CD14-positive monocyte (primary cell): ENCODE measurements around the gene CTSD. TPM values are rescaled to one million over a fixed set of nuclear protein-coding genes. Genes with fewer than 3 reads are reported as not detected.
A peak's percentile ranks its signal among the peaks of the same experiment; 100 is the strongest.

Source experiments
- DNase-seq, 3 donors: peaks; one replicate each; pipeline ENCODE4 v3.0.0-alpha.2; 2011 to 2022
- H2AFZ ChIP-seq: 2 replicates; pipeline ENCODE4 v1.6.0; 2012; ENCODE audit warnings: mild to moderate bottlenecking, low read depth, low read length, inconsistent platforms; ENCODE audit not compliant: insufficient read depth, poor library complexity, severe bottlenecking
- H3K27ac ChIP-seq, 2 donors: 1 replicate in 1 of 2; 2 replicates in 1 of 2; pipeline ENCODE4 v1.5.1; 2012 to 2013; ENCODE audit warnings: low read length in 2 of 2, control low read depth in 1 of 2, inconsistent platforms in 1 of 2, low read depth in 1 of 2, mild to moderate bottlenecking in 1 of 2
- H3K27me3 ChIP-seq, 2 donors: one replicate each; pipeline versions ENCODE4 v1.6.0 to v1.6.1; 2011 to 2013; ENCODE audit warnings: low read length in 2 of 2; ENCODE audit not compliant: control insufficient read depth in 2 of 2, insufficient read depth in 2 of 2
- H3K36me3 ChIP-seq, 2 donors: replicated peaks in 1 of 2; 1 replicate in 1 of 2; 2 replicates in 1 of 2; pipeline versions ENCODE4 v1.5.1 to v1.6.1; 2012 to 2013; ENCODE audit warnings: low read length in 2 of 2, control low read depth in 1 of 2, inconsistent platforms in 1 of 2, mild to moderate bottlenecking in 1 of 2; ENCODE audit not compliant: insufficient read depth in 2 of 2, control insufficient read depth in 1 of 2
- H3K4me1 ChIP-seq, 2 donors: 1 replicate in 1 of 2; 2 replicates in 1 of 2; pipeline versions ENCODE4 v1.5.1 to v1.6.1; 2012 to 2013; ENCODE audit warnings: low read length in 2 of 2, control low read depth in 1 of 2, inconsistent platforms in 1 of 2, mild to moderate bottlenecking in 1 of 2, moderate library complexity in 1 of 2; ENCODE audit not compliant: insufficient read depth in 2 of 2, control insufficient read depth in 1 of 2
- H3K4me2 ChIP-seq: replicated peaks from 2 replicates; pipeline ENCODE3; 2012; ENCODE audit warnings: low read length, moderate library complexity, mild to moderate bottlenecking; ENCODE audit not compliant: poor library complexity, severe bottlenecking; ENCODE audit errors: extremely low read depth
- H3K4me3 ChIP-seq, 3 experiments: fragments of 200-600 bp in 1 of 3; sonication (generic) in 1 of 3; replicated peaks in 1 of 3; 1 replicate in 2 of 3; 2 replicates in 1 of 3; pipeline ENCODE4 v1.5.1; 2011 to 2013; ENCODE audit warnings: low read length in 3 of 3, mild to moderate bottlenecking in 3 of 3, control low read depth in 2 of 3, low read depth in 2 of 3, inconsistent platforms in 1 of 3, moderate library complexity in 1 of 3
- H3K79me2 ChIP-seq: 2 replicates; pipeline ENCODE4 v1.6.0; 2012; ENCODE audit warnings: mild to moderate bottlenecking, control low read depth, inconsistent platforms, low read length, moderate library complexity; ENCODE audit not compliant: insufficient read depth
- H3K9ac ChIP-seq: 2 replicates; pipeline ENCODE4 v1.6.0; 2017; ENCODE audit warnings: low read length, mild to moderate bottlenecking; ENCODE audit not compliant: insufficient read depth, poor library complexity, severe bottlenecking
- H3K9me3 ChIP-seq, 2 donors: replicated peaks in 1 of 2; 1 replicate in 1 of 2; 2 replicates in 1 of 2; pipeline versions ENCODE4 v1.5.1 to v1.6.1; 2012 to 2013; ENCODE audit warnings: low read length in 2 of 2, control low read depth in 1 of 2; ENCODE audit not compliant: control insufficient read depth in 1 of 2, insufficient read depth in 1 of 2
- H4K20me1 ChIP-seq: 2 replicates; pipeline ENCODE4 v1.6.0; 2012; ENCODE audit warnings: mild to moderate bottlenecking, low read length, control low read depth, moderate library complexity; ENCODE audit not compliant: insufficient read depth
- H3K27ac Mint-ChIP-seq, 7 donors: one replicate each; pipeline ENCODE4 v1.8.0; 2020; ENCODE audit warnings: mild to moderate bottlenecking in 7 of 7, mixed read lengths in 7 of 7, moderate library complexity in 6 of 7, inconsistent platforms in 2 of 7
- H3K27me3 Mint-ChIP-seq, 3 donors: one replicate each; pipeline ENCODE4 v1.8.0; 2021 to 2022; ENCODE audit warnings: low read depth in 3 of 3, mild to moderate bottlenecking in 3 of 3, mixed read lengths in 3 of 3, moderate library complexity in 3 of 3, inconsistent platforms in 1 of 3
- H3K36me3 Mint-ChIP-seq, 2 donors: one replicate each; pipeline ENCODE4 v1.8.0; 2020; ENCODE audit warnings: mixed read lengths in 2 of 2, inconsistent platforms in 1 of 2, mild to moderate bottlenecking in 1 of 2
- H3K4me1 Mint-ChIP-seq: one replicate; pipeline ENCODE4 v1.8.0; 2020; ENCODE audit warnings: mild to moderate bottlenecking, mixed read lengths
- H3K4me3 Mint-ChIP-seq, 2 donors: one replicate each; pipeline ENCODE4 v1.8.0; 2020; ENCODE audit warnings: mild to moderate bottlenecking in 2 of 2, mixed read lengths in 2 of 2, moderate library complexity in 1 of 2
- H3K9me3 Mint-ChIP-seq, 7 donors: one replicate each; pipeline ENCODE4 v1.8.0; 2020 to 2022; ENCODE audit warnings: mixed read lengths in 7 of 7, mild to moderate bottlenecking in 6 of 7, moderate library complexity in 6 of 7, inconsistent platforms in 2 of 7
- CTCF ChIP-seq: fragments of 200-600 bp; IDR thresholded peaks from one replicate; pipeline ENCODE4 v1.8.0; 2022; ENCODE audit warnings: antibody characterized with exemption, mild to moderate bottlenecking
- WGBS: methylation state at CpG from one replicate; pipeline ENCODE4 v1.1.5; 2013; ENCODE audit warnings: missing lambda C conversion rate; ENCODE audit not compliant: insufficient coverage; 5-methylcytosine and 5-hydroxymethylcytosine counted together
- intact Hi-C, 2 donors: fragments of 100-400 bp; cut with micrococcal nuclease; formaldehyde crosslinking; loops; one replicate each; pipeline versions ENCODE4 v1.15.0 to v1.15.1; 2023
- polyA plus RNA-seq, 3 donors: library from polyadenylated mRNA; depleted of rRNA in 1 of 3; unstranded in 2 of 3; stranded (reverse) in 1 of 3; fragments of 300-500 nt in 2 of 3; fragments of >200 nt in 1 of 3; fragmentation: Illumina TruSeq in 2 of 3; gene quantifications; 1 replicate in 2 of 3; 2 replicates in 1 of 3; pipeline ENCODE4 v1.2.3, GENCODE V29; 2012 to 2021

The CTSD gene
- polyA plus RNA-seq, 3 donors: 835 to 1,372 (median 855) TPM

DNA sequence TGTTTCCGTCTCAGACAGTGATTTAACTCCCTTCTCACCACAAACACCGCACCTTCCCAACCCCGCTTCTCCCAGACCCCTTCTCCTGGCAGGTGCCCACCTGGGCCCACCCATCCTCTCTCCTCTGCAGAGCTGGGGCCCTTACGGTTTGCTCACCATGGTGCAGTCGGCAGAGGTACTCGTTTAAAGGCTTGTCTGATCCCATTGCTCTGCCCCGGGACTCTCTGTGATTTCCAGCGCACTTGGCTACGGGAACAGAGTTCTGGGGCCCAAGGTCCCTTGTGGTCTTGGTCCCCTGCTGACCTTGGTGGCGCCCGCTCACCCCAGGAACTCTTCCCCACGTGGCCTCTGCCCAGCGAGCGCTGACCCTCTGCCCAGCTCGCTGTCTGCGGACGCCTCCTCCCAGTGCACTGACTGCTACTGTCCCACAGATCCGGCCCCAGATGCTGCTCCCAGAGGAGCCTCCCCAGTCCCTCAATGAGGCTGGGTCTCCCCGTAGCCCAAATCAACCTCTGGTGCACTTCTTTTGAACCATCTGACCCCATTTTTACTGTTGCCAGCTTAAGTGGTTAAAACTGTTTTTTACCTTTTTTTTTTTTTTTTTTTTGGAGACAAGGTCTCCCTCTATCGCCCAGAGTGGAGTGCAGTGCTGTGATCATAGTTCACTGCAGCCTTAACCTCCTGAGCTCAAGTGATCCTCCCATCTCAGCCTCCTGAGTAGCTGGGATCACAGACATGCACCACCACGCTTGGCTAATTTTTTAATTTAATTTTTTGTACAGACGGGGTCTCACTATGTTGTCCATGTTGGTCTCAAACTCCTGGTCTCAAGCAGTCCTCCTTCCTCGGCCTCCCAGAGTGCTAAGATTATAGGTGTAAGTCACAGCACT is 21.3 kb upstream of the CTSD start:
- Histone ChIP-seq H3K4me2 (no peak overlapping the region), H3K27me3 (no peaks in the 10 kb centered on the region), H3K27ac (no peak overlapping the region), H3K9me3 (no peaks in the 10 kb centered on the region), H3K79me2 (no peaks in the 10 kb centered on the region), H2AFZ (no peak overlapping the region), H3K9ac (no peak overlapping the region), H3K4me1 (peaks cover 62 to 69% of the 10 kb centered on the region in 2 donors), H3K4me3 (no peak overlapping the region), H3K36me3 (no peaks in the 10 kb centered on the region), H4K20me1 (no peaks in the 10 kb centered on the region)
- Mint-ChIP-seq H3K27me3 (peaks cover 2 to 13% (median 3%) of the 10 kb centered on the region in 3 donors), H3K9me3 (peaks cover 0 to 3% (median 0%) of the 10 kb centered on the region in 7 donors), H3K36me3 (peaks cover 4 to 5% of the 10 kb centered on the region in 2 donors), H3K27ac (peak overlapping the region in 6 of 7 donors; percentile 74 to 100 (median 94)), H3K4me1 (peaks cover 73% of the 10 kb centered on the region), H3K4me3 (no peak overlapping the region)
- 96% methylated on average over 19 of the region's 23 CpGs for WGBS
- DNase-seq: no peak
- no peak for TF ChIP-seq CTCF
- intact Hi-C loops: loop anchor here in 1 of 2 donors (5.0 kb wide), 2 partner anchors 38 to 67 kb away; partner anchors contain the start of gene LSP1

DNA sequence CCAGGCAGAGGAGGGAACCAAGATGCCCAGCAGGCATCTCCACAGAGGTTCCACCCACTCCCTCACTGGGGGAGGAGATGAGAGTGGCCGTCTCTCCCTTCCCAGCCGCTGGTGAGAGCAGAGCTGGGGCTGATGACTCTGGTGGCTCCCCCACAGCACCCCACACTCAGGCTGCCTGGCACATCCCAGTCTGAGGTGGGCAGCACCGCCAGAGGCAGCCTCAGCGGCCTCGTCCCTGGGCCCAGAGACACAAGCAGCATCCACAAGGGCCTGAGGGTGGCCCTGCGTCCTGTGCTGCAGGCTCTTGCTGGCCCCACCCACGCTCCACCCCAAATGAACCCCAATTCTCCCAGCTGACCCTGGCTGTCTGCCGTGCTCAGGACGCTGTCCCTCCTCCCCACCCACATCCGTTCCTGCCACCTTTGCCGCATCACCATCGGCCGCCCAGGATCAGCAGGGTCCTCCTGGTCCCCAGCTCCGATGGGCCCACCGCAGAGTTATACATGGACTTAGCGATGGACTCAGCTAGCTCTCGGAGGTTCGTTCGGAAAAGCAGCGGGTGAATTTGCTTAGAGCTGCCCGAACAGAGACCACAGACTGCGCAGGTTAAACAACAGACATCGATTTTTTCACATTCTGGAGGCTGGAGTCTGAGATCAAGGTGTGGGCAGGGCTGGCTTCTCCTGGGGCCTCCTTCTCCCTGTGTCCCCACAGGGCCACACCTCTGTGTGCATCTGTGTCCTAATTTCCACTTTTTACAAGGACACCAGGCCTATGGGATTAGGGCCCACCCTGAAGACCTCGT is 20.2 kb upstream of the CTSD start:
- no peaks in the 10 kb centered on the region for H3K36me3 ChIP-seq
- H4K20me1 ChIP-seq: no peaks in the 10 kb centered on the region
- H3K4me2 ChIP-seq: peak overlapping the region; percentile 53
- Mint-ChIP-seq H3K9me3 (peaks cover 0 to 3% (median 0%) of the 10 kb centered on the region in 7 donors), H3K4me3 (peak overlapping the region; percentile 64 to 83), H3K36me3 (peaks cover 5 to 7% of the 10 kb centered on the region in 2 donors), H3K4me1 (peaks cover 84% of the 10 kb centered on the region), H3K27me3 (peaks cover 2 to 10% (median 4%) of the 10 kb centered on the region in 3 donors), H3K27ac (peak overlapping the region; percentile 98 to 100 (median 98))
- H3K9me3 ChIP-seq: no peaks in the 10 kb centered on the region
- peak overlapping the region; percentile 79 for H3K9ac ChIP-seq
- no peak for TF ChIP-seq CTCF
- peak overlapping the region; percentile 96 to 99 for H3K27ac ChIP-seq
- WGBS: 95% methylated on average over 20 of the region's 24 CpGs
- H3K4me3 ChIP-seq: peak overlapping the region in 1 of 3 experiments; percentile 46
- peaks cover 72 to 80% of the 10 kb centered on the region in 2 donors for H3K4me1 ChIP-seq
- no peaks in the 10 kb centered on the region for H3K27me3 ChIP-seq
- DNase-seq: peak in 1 of 3 donors; percentile 10
- intact Hi-C loops: loop anchor here in 1 of 2 donors (2.0 to 5.0 kb wide), 2 partner anchors 21 to 68 kb away; partner anchors contain the start of genes CTSD and LSP1
- H3K79me2 ChIP-seq: no peaks in the 10 kb centered on the region
- no peak overlapping the region for H2AFZ ChIP-seq
